ENCODE measurements around the gene CHRFAM7A. TPM values are rescaled to one million over a fixed set of nuclear protein-coding genes. Genes with fewer than 3 reads are reported as not detected.
"Not testable (repeated sequence)": the region's sequence is repeated elsewhere in the genome, so short reads cannot be mapped to it uniquely, and the experiment has no call there.

CHRFAM7A gene
- 3.3 and 7.3 TPM in 2 replicates for total RNA-seq (2021; fragmentation: NEBNext Ultra II Directional; extraction: Animal tissue kit (Norgen Biotek cat#: 25700))
- 3.0 and 3.1 TPM in 2 replicates for polyA plus RNA-seq (2011; rRNA removed)
- 2.6 TPM for polyA plus RNA-seq (2011; cell fraction: cytosol; rRNA removed)
- polyA plus RNA-seq (2011; cell fraction: nucleus; rRNA removed): 4.2 TPM
- 1.9 to 6.8 TPM (median 3.0 TPM) in 4 replicates for polyA plus RNA-seq (2012, experiment 1 of 2)
- 2.5 TPM for polyA plus RNA-seq (2012, experiment 2 of 2)
- 1.4 TPM for polyA plus RNA-seq (2013, experiment 1 of 2)
- 1.1 TPM for polyA plus RNA-seq (2013, experiment 2 of 2)
- 5.2 and 7.3 TPM in 2 replicates for polyA minus RNA-seq (2011; rRNA and poly(A)+ RNA removed)
- 16.3 TPM for polyA minus RNA-seq (2011; cell fraction: cytosol; rRNA and poly(A)+ RNA removed)
- 7.7 TPM for polyA minus RNA-seq (2011; cell fraction: nucleus; rRNA and poly(A)+ RNA removed)
- long read RNA-seq, experiment 1, full-length matches to known transcripts: 1 of 3 reads
- long read RNA-seq, experiment 1, partial matches to known transcripts: 0 of 3 reads
- long read RNA-seq, experiment 1, other reads (novel, unspliced or antisense): 2 of 3 reads
- long read RNA-seq, experiment 2: 0 reads

DNA sequence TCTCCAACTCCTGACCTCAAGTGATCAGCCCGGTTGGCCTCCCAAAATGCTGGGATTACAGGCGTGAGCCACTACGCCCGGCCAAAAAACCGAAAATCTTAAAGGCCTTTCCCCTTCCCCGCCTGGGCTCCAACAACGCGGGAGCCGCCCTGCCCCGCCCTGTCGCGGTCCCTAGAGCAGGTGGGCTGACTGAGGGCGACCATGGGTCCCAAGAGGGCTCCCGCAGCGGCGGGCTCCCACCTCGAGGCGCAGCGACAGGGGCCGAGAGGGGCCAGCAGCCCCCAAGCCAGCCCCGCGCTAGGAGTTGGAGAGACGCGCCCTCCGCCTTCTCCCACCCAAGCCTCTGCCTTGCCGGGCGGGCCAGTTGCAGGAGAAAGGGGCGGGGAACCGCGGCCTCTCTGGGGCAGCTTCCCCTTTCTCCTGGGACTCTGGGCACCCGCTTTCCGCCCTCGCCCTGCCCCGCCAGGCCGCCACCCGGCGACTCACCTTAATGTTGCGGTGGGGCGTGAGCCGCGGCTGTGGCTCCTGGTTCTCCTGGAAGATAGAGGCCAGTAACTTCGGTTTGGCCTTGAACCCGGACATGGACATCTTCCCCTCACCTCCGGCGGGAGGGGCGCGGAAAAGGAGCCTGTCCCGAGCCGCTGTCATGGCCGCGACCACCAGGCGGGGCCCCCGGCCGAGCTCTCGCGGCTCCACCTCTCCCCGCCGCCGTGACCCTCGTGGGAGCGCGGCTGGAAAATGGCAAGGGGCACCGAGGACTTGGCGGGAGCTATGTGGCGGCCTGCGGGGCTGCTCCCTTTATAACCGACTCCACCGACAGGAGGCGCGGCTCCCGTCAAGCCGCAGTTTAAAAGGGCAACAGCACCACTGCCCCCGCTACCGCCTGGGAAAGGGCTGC lies at the start of gene CHRFAM7A:
Gene CHRFAM7A, minus strand, starts transcription at position 775 of the 898 bp plus-strand sequence. CDS start 10,189 bp downstream, outside the sequence.
- FAIRE-seq; H3K14ac ChIP-seq (ENCODE audit: insufficient read length); H2BK12ac ChIP-seq (ENCODE audit: low read depth, low read length); POLR2A ChIA-PET (ENCODE audit: partially characterized antibody); H3K4me1 ChIP-seq (replicated peaks in 1 of 4; ENCODE audit: control insufficient read depth in 3 of 4, insufficient read depth in 4 of 4, low read length in 3 of 4); H4K8ac ChIP-seq (ENCODE audit: extremely low read depth, insufficient read depth, low read length); H2BK20ac ChIP-seq (ENCODE audit: low read length); H3K9me3 ChIP-seq (ENCODE audit: insufficient read depth in 2 of 2, low read depth in 1 of 2, low read length in 1 of 2); H3K27me3 ChIP-seq (replicated peaks in 1 of 4; ENCODE audit: control insufficient read depth in 3 of 4, extremely low read depth in 1 of 4, insufficient read depth in 3 of 4, low read length in 3 of 4); H2AK5ac ChIP-seq (ENCODE audit: low read depth, low read length); H3K9ac ChIP-seq (replicated peaks in 1 of 4; ENCODE audit: extremely low read depth in 1 of 4, low read depth in 3 of 4, low read length in 3 of 4); H4K5ac ChIP-seq (ENCODE audit: insufficient read length, low read depth, low read length); H3K79me1 ChIP-seq (ENCODE audit: low read depth, low read length); H2AFZ ChIP-seq (ENCODE audit: low read length); H2BK5ac ChIP-seq (ENCODE audit: low read depth, low read length); H2BK15ac ChIP-seq (ENCODE audit: low read length); H3K79me2 ChIP-seq (ENCODE audit: control insufficient read depth in 1 of 2, insufficient read depth in 2 of 2, low read length in 2 of 2); H3K23ac ChIP-seq (ENCODE audit: insufficient read length); H3K27ac ChIP-seq (ENCODE audit: low read depth, low read length); H3K36me3 ChIP-seq (ENCODE audit: control insufficient read depth in 2 of 4, insufficient read depth in 4 of 4, low read length in 3 of 4); H2BK120ac ChIP-seq (replicated peaks; ENCODE audit: low read depth, low read length); H3K56ac ChIP-seq (replicated peaks; ENCODE audit: insufficient read length, low read depth, low read length); H3K4ac ChIP-seq (replicated peaks; ENCODE audit: insufficient read length, low read depth, low read length); H3K4me2 ChIP-seq (ENCODE audit: insufficient read depth in 1 of 2, low read depth in 2 of 2, low read length in 2 of 2); H4K20me1 ChIP-seq (replicated peaks in 1 of 2; ENCODE audit: control insufficient read depth in 1 of 2, insufficient read depth in 2 of 2, low read length in 2 of 2); CTCF ChIA-PET (ENCODE audit: partially characterized antibody); H3K23me2 ChIP-seq (ENCODE audit: low read depth, low read length); H4K91ac ChIP-seq (replicated peaks; ENCODE audit: insufficient read length, low read length); H3K18ac ChIP-seq (ENCODE audit: extremely low read depth, low read length): not testable (repeated sequence)
- peak in 1 of 2 experiments; percentile 77 for DNase-seq (ENCODE audit: low read depth in 1 of 2, low spot score in 2 of 2)
- H3K4me3 ChIP-seq (ENCODE audit: extremely low read depth in 1 of 4, insufficient read depth in 2 of 4, low read depth in 3 of 4, low read length in 4 of 4): peak within 1 kb of the TSS in 2 of 4 experiments; percentile 25 to 43; a peak in 2 of 8 replicates
- WGBS, 2 experiments (ENCODE audit: extremely low coverage in 1 of 2, insufficient coverage in 1 of 2, insufficient read length in 1 of 2, insufficient replicate concordance in 2 of 2, low coverage in 1 of 2, low lambda C conversion rate in 2 of 2, missing lambda C conversion rate in 1 of 2): 2% methylated on average over 10 of the region's 74 CpGs; no CpG with 5 or more reads in 1 of the 2 experiments
